GM12872 (cell line): ENCODE measurements around the gene MORN5.

Experiments
- CTCF ChIP-seq: IDR thresholded peaks from 3 replicates; pipeline ENCODE4 v1.5.1; 2011; ENCODE audit warnings: low read depth, mild to moderate bottlenecking, low read length, moderate library complexity; ENCODE audit not compliant: insufficient read depth

The MORN5 gene

GRCh38 chr9:122159026-122159924 is at the start of gene MORN5, which contains the start of gene NDUFA8:
Gene MORN5 (plus strand): TSS chr9:122159908. CDS start chr9:122159973, 65 bp downstream.
Gene NDUFA8 (minus strand): TSS chr9:122159779. CDS start chr9:122159677, 102 bp downstream.
- TF ChIP-seq CTCF = no peak

- no peak for TF ChIP-seq CTCF
Observed at GRCh38 chr9:122110100-122110833, 49.4 kb upstream of the MORN5 start.

GRCh38 chr9:122111413-122112085 is 48.2 kb upstream of the MORN5 start:
- no peak for TF ChIP-seq CTCF

- TF ChIP-seq CTCF = no peak
Observed at GRCh38 chr9:122112238-122112637, 47.5 kb upstream of the MORN5 start.

- TF ChIP-seq CTCF = no peak
Observed at GRCh38 chr9:122113574-122113973, 46.1 kb upstream of the MORN5 start.

GRCh38 chr9:122115176-122116035 is 44.3 kb upstream of the MORN5 start:
- TF ChIP-seq CTCF = no peak
